ENCODE results near the gene RAD51B. TPM values are rescaled to one million over a fixed set of nuclear protein-coding genes. Genes with fewer than 3 reads are reported as not detected.

RAD51B gene
- total and polyA plus RNA-seq, 4 donors = 2.5 to 95.0 (median 9.6) TPM

DNA sequence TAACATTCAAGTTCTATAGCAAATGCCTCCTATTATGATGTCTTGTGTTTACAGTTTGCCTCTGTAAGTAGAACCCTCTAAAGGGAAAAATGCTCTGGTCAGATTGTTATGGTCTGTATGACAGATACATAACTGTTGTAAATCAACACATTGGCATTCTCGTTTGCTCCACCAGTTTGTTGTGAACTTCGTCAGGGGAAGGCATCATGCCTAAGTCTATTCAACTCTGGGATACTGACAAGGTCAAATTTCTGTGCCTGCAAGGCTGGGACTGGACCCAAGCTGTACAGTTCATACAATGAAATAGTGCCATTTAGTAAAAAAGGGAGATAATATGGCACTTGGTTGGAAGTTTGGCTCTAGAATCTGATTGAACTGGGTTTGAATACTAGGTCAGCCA is 392.3 kb downstream of the RAD51B start:
- whole genome bisulfite sequencing, 2 donors = 87 to 94% methylated on average over 2 of the region's 2 CpGs
- no peak overlapping the region for H3K9ac ChIP-seq (ENCODE audit: insufficient read depth in 1 of 2, low read length in 2 of 2)
- TF ChIP-seq, protein P1, sequence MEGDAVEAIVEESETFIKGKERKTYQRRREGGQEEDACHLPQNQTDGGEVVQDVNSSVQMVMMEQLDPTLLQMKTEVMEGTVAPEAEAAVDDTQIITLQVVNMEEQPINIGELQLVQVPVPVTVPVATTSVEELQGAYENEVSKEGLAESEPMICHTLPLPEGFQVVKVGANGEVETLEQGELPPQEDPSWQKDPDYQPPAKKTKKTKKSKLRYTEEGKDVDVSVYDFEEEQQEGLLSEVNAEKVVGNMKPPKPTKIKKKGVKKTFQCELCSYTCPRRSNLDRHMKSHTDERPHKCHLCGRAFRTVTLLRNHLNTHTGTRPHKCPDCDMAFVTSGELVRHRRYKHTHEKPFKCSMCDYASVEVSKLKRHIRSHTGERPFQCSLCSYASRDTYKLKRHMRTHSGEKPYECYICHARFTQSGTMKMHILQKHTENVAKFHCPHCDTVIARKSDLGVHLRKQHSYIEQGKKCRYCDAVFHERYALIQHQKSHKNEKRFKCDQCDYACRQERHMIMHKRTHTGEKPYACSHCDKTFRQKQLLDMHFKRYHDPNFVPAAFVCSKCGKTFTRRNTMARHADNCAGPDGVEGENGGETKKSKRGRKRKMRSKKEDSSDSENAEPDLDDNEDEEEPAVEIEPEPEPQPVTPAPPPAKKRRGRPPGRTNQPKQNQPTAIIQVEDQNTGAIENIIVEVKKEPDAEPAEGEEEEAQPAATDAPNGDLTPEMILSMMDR (IDR thresholded peaks at IDR 0.05; ENCODE audit: control extremely low read depth, extremely low read depth) = no peak
- no peak overlapping the region for H3K27ac ChIP-seq (ENCODE audit: low read depth in 1 of 2, low read length in 1 of 2)
- H3K36me3 ChIP-seq (ENCODE audit: control insufficient read depth in 4 of 4, insufficient read depth in 4 of 4, low read length in 4 of 4) = no peaks in the 10 kb centered on the region
- no peak overlapping the region for H3K4me3 ChIP-seq
- peaks cover 3 to 22% (median 8%) of the 10 kb centered on the region in 5 donors for H3K4me1 ChIP-seq (ENCODE audit: control insufficient read depth in 5 of 5, insufficient read depth in 5 of 5, low read length in 5 of 5)
- H3K27me3 ChIP-seq (ENCODE audit: control insufficient read depth in 3 of 3, insufficient read depth in 3 of 3, low read length in 2 of 3) = no peaks in the 10 kb centered on the region
- no peak for ATAC-seq (ENCODE audit: insufficient read depth, low FRiP score)
- no peak for DNase-seq
- H3K9me3 ChIP-seq (ENCODE audit: control insufficient read depth in 4 of 4, insufficient read depth in 3 of 4, low read length in 3 of 4) = no peaks in the 10 kb centered on the region

DNA sequence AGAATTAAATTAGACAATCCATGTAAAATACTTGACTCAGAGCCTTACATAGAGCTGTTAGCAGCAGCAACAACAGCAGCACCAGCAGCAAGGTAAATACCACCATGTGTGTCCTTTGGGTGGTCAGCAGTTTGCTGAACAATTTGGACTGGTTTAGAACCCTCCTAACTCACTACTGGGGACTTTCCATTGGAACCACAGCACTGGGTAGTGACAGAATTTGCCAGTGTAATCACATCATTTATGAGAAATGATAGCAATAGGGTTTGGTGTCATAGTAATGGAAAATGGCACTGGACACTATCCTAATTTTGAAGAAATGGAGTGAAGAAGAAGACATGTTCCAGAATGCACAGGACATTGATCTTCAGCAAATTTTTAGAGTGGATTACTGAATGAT is 392.8 kb downstream of the RAD51B start:
- Histone ChIP-seq H3K27me3 (ENCODE audit: control insufficient read depth in 3 of 3, insufficient read depth in 3 of 3, low read length in 2 of 3) (no peaks in the 10 kb centered on the region), H3K27ac (ENCODE audit: low read depth in 1 of 2, low read length in 1 of 2) (no peak overlapping the region), H3K36me3 (ENCODE audit: control insufficient read depth in 4 of 4, insufficient read depth in 4 of 4, low read length in 4 of 4) (no peaks in the 10 kb centered on the region), H3K9me3 (ENCODE audit: control insufficient read depth in 4 of 4, insufficient read depth in 3 of 4, low read length in 3 of 4) (no peaks in the 10 kb centered on the region), H3K9ac (ENCODE audit: insufficient read depth in 1 of 2, low read length in 2 of 2) (no peak overlapping the region), H3K4me3 (no peak overlapping the region), H3K4me1 (ENCODE audit: control insufficient read depth in 5 of 5, insufficient read depth in 5 of 5, low read length in 5 of 5) (peaks cover 3 to 25% (median 12%) of the 10 kb centered on the region in 5 donors)
- DNase-seq (no peak), ATAC-seq (ENCODE audit: insufficient read depth, low FRiP score) (no peak)
- TF ChIP-seq, protein P1 (IDR thresholded peaks at IDR 0.05; ENCODE audit: control extremely low read depth, extremely low read depth) = no peak

- no peak overlapping the region for H3K4me3 ChIP-seq
- H3K36me3 ChIP-seq (ENCODE audit: control insufficient read depth in 4 of 4, insufficient read depth in 4 of 4, low read length in 4 of 4) = no peaks in the 10 kb centered on the region
- ATAC-seq (ENCODE audit: insufficient read depth, low FRiP score) = no peak
- TF ChIP-seq, protein P1 (IDR thresholded peaks at IDR 0.05; ENCODE audit: control extremely low read depth, extremely low read depth) = no peak
- peaks cover 3 to 33% (median 22%) of the 10 kb centered on the region in 5 donors for H3K4me1 ChIP-seq (ENCODE audit: control insufficient read depth in 5 of 5, insufficient read depth in 5 of 5, low read length in 5 of 5)
- no peaks in the 10 kb centered on the region for H3K9me3 ChIP-seq (ENCODE audit: control insufficient read depth in 4 of 4, insufficient read depth in 3 of 4, low read length in 3 of 4)
- H3K27me3 ChIP-seq (ENCODE audit: control insufficient read depth in 3 of 3, insufficient read depth in 3 of 3, low read length in 2 of 3) = no peaks in the 10 kb centered on the region
- no peak overlapping the region for H3K9ac ChIP-seq (ENCODE audit: insufficient read depth in 1 of 2, low read length in 2 of 2)
- H3K27ac ChIP-seq (ENCODE audit: low read depth in 1 of 2, low read length in 1 of 2) = no peak overlapping the region
- no peak for DNase-seq
- WGBS, 2 donors = 69 to 85% methylated on average over 4 of the region's 4 CpGs
Measured at GRCh38 chr14:68214431-68214830, 394.9 kb downstream of the RAD51B start.

- no peak overlapping the region for H3K27ac ChIP-seq (ENCODE audit: low read depth in 1 of 2, low read length in 1 of 2)
- 43 to 64% methylated on average over 2 of the region's 2 CpGs for WGBS, 2 donors
- no peak overlapping the region for H3K9ac ChIP-seq (ENCODE audit: insufficient read depth in 1 of 2, low read length in 2 of 2)
- no peak for ATAC-seq (ENCODE audit: insufficient read depth, low FRiP score)
- H3K36me3 ChIP-seq (ENCODE audit: control insufficient read depth in 4 of 4, insufficient read depth in 4 of 4, low read length in 4 of 4) = no peaks in the 10 kb centered on the region
- no peak for DNase-seq
- H3K4me3 ChIP-seq = no peak overlapping the region
- no peaks in the 10 kb centered on the region for H3K27me3 ChIP-seq (ENCODE audit: control insufficient read depth in 3 of 3, insufficient read depth in 3 of 3, low read length in 2 of 3)
- peaks cover 2 to 27% (median 17%) of the 10 kb centered on the region in 5 donors for H3K4me1 ChIP-seq (ENCODE audit: control insufficient read depth in 5 of 5, insufficient read depth in 5 of 5, low read length in 5 of 5)
- TF ChIP-seq, protein P1 (IDR thresholded peaks at IDR 0.05; ENCODE audit: control extremely low read depth, extremely low read depth) = no peak
- no peaks in the 10 kb centered on the region for H3K9me3 ChIP-seq (ENCODE audit: control insufficient read depth in 4 of 4, insufficient read depth in 3 of 4, low read length in 3 of 4)
Measured at GRCh38 chr14:68215629-68216028, 396.1 kb downstream of the RAD51B start.
